Fibroblast of skin of left biceps (primary cell): ENCODE measurements around the gene UBAC1.

ENCODE experiments used
- DNase-seq, 2 experiments: peaks; one replicate each; pipeline ENCODE4 v3.0.0-alpha.2; 2013; ENCODE audit warnings: low read depth in 2 of 2

Gene UBAC1

GRCh38 chr9:135883410-135884089 lies 77.6 kb downstream of the UBAC1 start:
- DNase-seq, result no peak
